Mucosa of descending colon (tissue), 3 donors: ENCODE data around the gene PROX1. TPM values are rescaled to one million over a fixed set of nuclear protein-coding genes. Genes with fewer than 3 reads are reported as not detected.

Experiments
- ATAC-seq: fragments of 200-7000 bp; cut with Tn5 transposase; one replicate; pipeline ENCODE4 v1.9.1; 2020; ENCODE audit warnings: mild to moderate bottlenecking, moderate library complexity
- DNase-seq, 3 donors: peaks; one replicate each; pipeline ENCODE4 v3.0.0-alpha.2; 2020
- H3K36me3 ChIP-seq: fragments of 200-600 bp; one replicate; pipeline ENCODE4 v1.8.0; 2021; ENCODE audit warnings: low read depth, mild to moderate bottlenecking
- H3K4me1 ChIP-seq: fragments of 200-600 bp; one replicate; pipeline ENCODE4 v1.8.0; 2021; ENCODE audit warnings: low read depth, mild to moderate bottlenecking
- H3K4me3 ChIP-seq: fragments of 200-600 bp; one replicate; pipeline ENCODE4 v1.8.0; 2021; ENCODE audit warnings: mild to moderate bottlenecking
- H3K9me3 ChIP-seq: fragments of 200-600 bp; one replicate; pipeline ENCODE4 v1.8.0; 2021; ENCODE audit warnings: mild to moderate bottlenecking
- CTCF ChIP-seq: fragments of 200-600 bp; IDR thresholded peaks from one replicate; pipeline ENCODE4 v1.8.0; 2022; ENCODE audit warnings: antibody characterized with exemption, mild to moderate bottlenecking
- intact Hi-C, 2 donors: fragments of 100-400 bp; cut with DNase I in 1 of 2; cut with micrococcal nuclease in 1 of 2; formaldehyde crosslinking; loops; one replicate each; pipeline versions ENCODE4 v1.11.0 to v1.11.1; 2022; cut with DNase I, micrococcal nuclease
- total RNA-seq, 3 donors: library from RNA; stranded (reverse); fragmentation: NEBNext Ultra II Directional in 2 of 3; extraction: Animal tissue kit (Norgen Biotek cat#: 25700) in 2 of 3; gene quantifications; one replicate each; pipeline versions ENCODE4 v1.2.1 to v1.2.4, GENCODE V29; 2021 to 2023
- donor health status: DM: no; HTN: no; CAD: no; lungs with moderate emphysema.
- donor health status: DM: no; HTN: no; CAD: no.
- donor health status: DM: no; HTN: yes; CAD: no.

PROX1 gene
- total RNA-seq, 3 donors from 2014 or later, result 17.6 to 31.5 (median 19.2) TPM

- ATAC-seq, result no peak
Observed at GRCh38 chr1:214008791-214009422, 21.1 kb downstream of the PROX1 start.

GRCh38 chr1:214009423-214010196 is 21.8 kb downstream of the PROX1 start:
- H3K9me3 ChIP-seq, result no peaks in the 10 kb centered on the region
- ATAC-seq (no peak), DNase-seq (no peak)
- H3K4me3 ChIP-seq, result no peak overlapping the region
- no peak for TF ChIP-seq CTCF
- H3K36me3 ChIP-seq, result no peaks in the 10 kb centered on the region
- intact Hi-C loops, result no loop called here
- H3K4me1 ChIP-seq, result no peaks in the 10 kb centered on the region

More at GRCh38 chr1:214008791-214009422, 21.1 kb downstream of the PROX1 start:
- intact Hi-C loops, result no loop called here
- DNase-seq, result no peak
- Histone ChIP-seq H3K4me3 (no peak overlapping the region), H3K36me3 (no peaks in the 10 kb centered on the region), H3K4me1 (no peaks in the 10 kb centered on the region), H3K9me3 (no peaks in the 10 kb centered on the region)
- no peak for TF ChIP-seq CTCF

- TF ChIP-seq CTCF, result no peak
- intact Hi-C loops, result no loop called here
- no peak for ATAC-seq
- Histone ChIP-seq H3K4me1 (no peaks in the 10 kb centered on the region), H3K4me3 (no peak overlapping the region), H3K9me3 (no peaks in the 10 kb centered on the region), H3K36me3 (no peaks in the 10 kb centered on the region)
- no peak for DNase-seq
Observed at GRCh38 chr1:214010197-214010573, 22.4 kb downstream of the PROX1 start.

DNA sequence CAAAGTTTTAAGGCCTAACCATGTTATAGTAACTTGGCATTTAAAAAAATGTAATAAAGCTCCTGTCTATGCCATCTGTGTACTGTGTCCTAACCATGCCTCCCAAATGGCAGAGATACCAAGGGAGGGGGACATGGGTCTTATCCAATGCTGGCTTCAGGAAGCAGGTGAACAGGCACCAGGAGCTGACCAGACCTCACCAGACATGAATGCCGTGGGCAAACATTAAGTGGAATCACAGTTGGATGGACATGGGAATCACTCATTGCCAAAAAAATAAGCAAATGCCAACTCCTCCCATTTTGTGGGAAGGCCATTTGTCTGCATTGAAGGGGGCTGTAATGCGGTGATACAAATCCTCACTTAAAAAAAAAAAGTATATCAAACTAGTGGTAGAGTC is 22.9 kb downstream of the PROX1 start:
- no peaks in the 10 kb centered on the region for H3K9me3 ChIP-seq
- TF ChIP-seq CTCF, result no peak
- no peak for ATAC-seq

GRCh38 chr1:214012418-214012817 is 24.6 kb downstream of the PROX1 start:
- DNase-seq, result no peak
- intact Hi-C loops, result no loop called here
- Histone ChIP-seq H3K4me1 (no peaks in the 10 kb centered on the region), H3K9me3 (no peaks in the 10 kb centered on the region), H3K36me3 (no peaks in the 10 kb centered on the region), H3K4me3 (no peak overlapping the region)
- TF ChIP-seq CTCF, result no peak
- ATAC-seq, result no peak

More for the DNA sequence above, 22.9 kb downstream of the PROX1 start:
- no peak overlapping the region for H3K4me3 ChIP-seq
- H3K36me3 ChIP-seq, result no peaks in the 10 kb centered on the region
- no peak for DNase-seq
- no peaks in the 10 kb centered on the region for H3K4me1 ChIP-seq
- intact Hi-C loops, result no loop called here
